IMR-90 (cell line): ENCODE data around the gene DDI2. TPM values are rescaled to one million over a fixed set of nuclear protein-coding genes. Genes with fewer than 3 reads are reported as not detected.

Experiments
- ATAC-seq: fragments of 200-7000 bp; cut with Tn5 transposase; 2 replicates; pipeline ENCODE4 v1.9.1; 2020; ENCODE audit warnings: low read depth, mild to moderate bottlenecking, moderate library complexity
- BruUV-seq: library from RNA; stranded (reverse); fragments of 400-500 nt; replicated peaks from 2 replicates; lab custom pipeline; 2021; lab: Mats Ljungman, UMichigan
- CTCF ChIA-PET: fragments of 300-600 bp; formaldehyde crosslinking; extraction: SDS; loops from one replicate; lab custom pipeline; 2021; ENCODE audit warnings: antibody characterized with exemption; lab: Yijun Ruan, JAX
- POLR2A ChIA-PET: fragments of 300-600 bp; sonication (Branson Sonifier 250); formaldehyde crosslinking; loops from one replicate; lab custom pipeline; 2022; ENCODE audit warnings: antibody characterized with exemption; ENCODE audit not compliant: unreplicated experiment; lab: Charles Lee
- DNase-seq: peaks from one replicate; pipeline ENCODE4 v3.0.0; 2013
- H2AFZ ChIP-seq: replicated peaks from 2 replicates; pipeline ENCODE3; 2013; ENCODE audit warnings: low read length, mild to moderate bottlenecking; ENCODE audit not compliant: poor library complexity
- H2AK5ac ChIP-seq: 2 replicates; pipeline ENCODE4 v1.6.1; 2013; ENCODE audit warnings: low read depth, low read length, inconsistent platforms
- H2AK9ac ChIP-seq: replicated peaks from 2 replicates; pipeline ENCODE3; 2013; ENCODE audit warnings: mild to moderate bottlenecking, low read depth, low read length, moderate library complexity; ENCODE audit not compliant: poor library complexity
- H2BK120ac ChIP-seq: 2 replicates; pipeline ENCODE4 v1.6.1; 2013; ENCODE audit warnings: low read depth, low read length, inconsistent platforms
- H2BK15ac ChIP-seq: 3 replicates; pipeline ENCODE4 v1.6.1; 2013; ENCODE audit warnings: low read depth, low read length, inconsistent platforms
- H2BK20ac ChIP-seq: 2 replicates; pipeline ENCODE4 v1.6.1; 2013; ENCODE audit warnings: low read depth, mild to moderate bottlenecking, inconsistent platforms, low read length, moderate library complexity
- H2BK5ac ChIP-seq: 2 replicates; pipeline ENCODE4 v1.6.1; 2013; ENCODE audit warnings: mild to moderate bottlenecking, low read depth, low read length, inconsistent platforms; ENCODE audit not compliant: poor library complexity, severe bottlenecking
- H3K14ac ChIP-seq: replicated peaks from 2 replicates; pipeline ENCODE4 v1.6.1; 2013; ENCODE audit warnings: low read depth, low read length, inconsistent platforms
- H3K18ac ChIP-seq: 2 replicates; pipeline ENCODE4 v1.6.1; 2013; ENCODE audit warnings: low read depth, low read length, control low read depth
- H3K23ac ChIP-seq: 2 replicates; pipeline ENCODE4 v1.6.1; 2013; ENCODE audit warnings: low read depth, low read length, inconsistent platforms
- H3K27ac ChIP-seq: 2 replicates; pipeline ENCODE4 v1.5.1; 2013; ENCODE audit warnings: mild to moderate bottlenecking, control low read depth, low read length; ENCODE audit not compliant: insufficient read depth
- H3K27me3 ChIP-seq: 2 replicates; pipeline ENCODE4 v1.6.1; 2013; ENCODE audit warnings: low read length; ENCODE audit not compliant: control insufficient read depth, insufficient read depth
- H3K36me3 ChIP-seq: 2 replicates; pipeline ENCODE4 v1.6.1; 2013; ENCODE audit warnings: low read length, mixed read lengths; ENCODE audit not compliant: control insufficient read depth, insufficient read depth
- H3K4ac ChIP-seq: 2 replicates; pipeline ENCODE4 v1.6.1; 2013; ENCODE audit warnings: low read depth, low read length, inconsistent platforms
- H3K4me1 ChIP-seq: 2 replicates; pipeline ENCODE4 v1.6.1; 2013; ENCODE audit warnings: low read length, mixed read lengths; ENCODE audit not compliant: control insufficient read depth, insufficient read depth
- H3K4me2 ChIP-seq: 2 replicates; pipeline ENCODE4 v1.6.1; 2013; ENCODE audit warnings: low read depth, mild to moderate bottlenecking, control low read depth, low read length, moderate library complexity
- H3K4me3 ChIP-seq: 2 replicates; pipeline ENCODE4 v1.5.1; 2013; ENCODE audit warnings: low read depth, mild to moderate bottlenecking, control low read depth, low read length, moderate library complexity; ENCODE audit not compliant: insufficient read depth
- H3K56ac ChIP-seq: 2 replicates; pipeline ENCODE4 v1.6.1; 2013; ENCODE audit warnings: low read length, inconsistent platforms; ENCODE audit not compliant: insufficient read depth; ENCODE audit errors: extremely low read depth
- H3K79me1 ChIP-seq, 2 experiments: 2 replicates each; pipeline ENCODE4 v1.6.1; 2013; ENCODE audit warnings: low read length in 2 of 2, inconsistent platforms in 1 of 2, low read depth in 1 of 2
- H3K9ac ChIP-seq: 2 replicates; pipeline ENCODE4 v1.6.1; 2013; ENCODE audit warnings: low read depth, low read length, control low read depth
- H3K9me1 ChIP-seq: 2 replicates; pipeline ENCODE4 v1.6.1; 2013; ENCODE audit warnings: low read length, inconsistent platforms; ENCODE audit not compliant: insufficient read depth
- H3K9me3 ChIP-seq: 2 replicates; pipeline ENCODE4 v1.6.1; 2013; ENCODE audit warnings: low read length; ENCODE audit not compliant: control insufficient read depth, insufficient read depth
- H4K20me1 ChIP-seq: 2 replicates; pipeline ENCODE4 v1.6.1; 2013; ENCODE audit warnings: low read length, inconsistent platforms; ENCODE audit not compliant: insufficient read depth
- H4K5ac ChIP-seq: 2 replicates; pipeline ENCODE4 v1.6.1; 2013; ENCODE audit warnings: mild to moderate bottlenecking, low read depth, low read length, control low read depth
- H4K8ac ChIP-seq, 2 experiments: 2 replicates each; pipeline ENCODE4 v1.6.1; 2013; ENCODE audit warnings: low read depth in 2 of 2, low read length in 2 of 2, control low read depth in 1 of 2, inconsistent platforms in 1 of 2
- H4K91ac ChIP-seq: 2 replicates; pipeline ENCODE4 v1.6.1; 2013; ENCODE audit warnings: low read depth, low read length, inconsistent platforms; ENCODE audit not compliant: insufficient read depth
- BHLHE40 ChIP-seq: fragments of 150-350 bp; IDR thresholded peaks from 2 replicates; pipeline ENCODE4 v1.6.1; 2016; ENCODE audit warnings: mild to moderate bottlenecking, low read depth, low read length
- CEBPB ChIP-seq: IDR thresholded peaks from 2 replicates; pipeline ENCODE4 v1.6.1; 2012; ENCODE audit warnings: low read depth, low read length, improper control_type of control experiment
- CHD1 ChIP-seq: IDR thresholded peaks from 2 replicates; pipeline ENCODE4 v1.6.1; 2012; ENCODE audit warnings: low read depth, low read length, improper control_type of control experiment
- CTCF ChIP-seq: conservative IDR thresholded peaks from 2 replicates; pipeline ENCODE4 v1.5.1; 2012; ENCODE audit warnings: mild to moderate bottlenecking, low read depth, low read length, improper control_type of control experiment
- ELK1 ChIP-seq: fragments of 150-350 bp; IDR thresholded peaks from 2 replicates; pipeline ENCODE4 v1.6.1; 2016; ENCODE audit warnings: low read depth, mild to moderate bottlenecking, low read length, moderate library complexity, borderline replicate concordance
- FOS ChIP-seq: fragments of 150-350 bp; IDR thresholded peaks from 2 replicates; pipeline ENCODE4 v1.6.1; 2016; ENCODE audit warnings: low read depth, low read length
- MAFK ChIP-seq: IDR thresholded peaks from 2 replicates; pipeline ENCODE4 v1.6.1; 2012; ENCODE audit warnings: low read depth, low read length, improper control_type of control experiment
- MAZ ChIP-seq: IDR thresholded peaks from 2 replicates; pipeline ENCODE4 v1.6.1; 2012; ENCODE audit warnings: low read depth, mild to moderate bottlenecking, low read length, improper control_type of control experiment, moderate library complexity, borderline replicate concordance
- MXI1 ChIP-seq: IDR thresholded peaks from 2 replicates; pipeline ENCODE4 v1.6.1; 2012; ENCODE audit warnings: low read depth, mild to moderate bottlenecking, low read length, moderate library complexity, borderline replicate concordance
- POLR2A ChIP-seq: IDR thresholded peaks from 2 replicates; pipeline ENCODE4 v1.6.1; 2012; ENCODE audit warnings: mild to moderate bottlenecking, low read depth, low read length
- RAD21 ChIP-seq: IDR thresholded peaks from 2 replicates; pipeline ENCODE4 v1.6.1; 2012; ENCODE audit warnings: low read length, improper control_type of control experiment
- RCOR1 ChIP-seq: IDR thresholded peaks from 2 replicates; pipeline ENCODE4 v1.6.1; 2012; ENCODE audit warnings: mild to moderate bottlenecking, low read length, improper control_type of control experiment; ENCODE audit not compliant: insufficient replicate concordance
- RFX5 ChIP-seq: IDR thresholded peaks from 2 replicates; pipeline ENCODE4 v1.8.0; 2012; ENCODE audit warnings: low read depth, mild to moderate bottlenecking, low read length, moderate library complexity
- SMC3 ChIP-seq: fragments of 150-350 bp; IDR thresholded peaks from 2 replicates; pipeline ENCODE4 v1.6.1; 2016; ENCODE audit warnings: low read depth, mild to moderate bottlenecking, antibody characterized with exemption, low read length, moderate library complexity
- USF2 ChIP-seq: fragments of 150-350 bp; IDR thresholded peaks from 2 replicates; pipeline ENCODE4 v1.6.1; 2017; ENCODE audit warnings: mild to moderate bottlenecking, antibody characterized with exemption, low read length, low read depth
- WGBS, 2 experiments: methylation state at CpG; one replicate each; pipeline versions ENCODE4 v1.1.5 to v1.1.7; 2013; ENCODE audit warnings: missing lambda C conversion rate in 2 of 2; ENCODE audit not compliant: insufficient read length in 1 of 2; ENCODE audit errors: extremely low coverage in 2 of 2; 5-methylcytosine and 5-hydroxymethylcytosine counted together
- dilution Hi-C: fragments of 300-500 bp; cut with HindIII; formaldehyde crosslinking; loops from one replicate; pipeline ENCODE4 v1.14.3; 2018; ENCODE audit warnings: low sequenced_read_pairs; ENCODE audit not compliant: unreplicated experiment
- in situ Hi-C: fragments of 300-500 bp; cut with MboI; formaldehyde crosslinking; loops from 3 replicates; pipeline ENCODE4 v1.14.3; 2019; ENCODE audit warnings: low sequenced_read_pairs, inconsistent platforms, mixed read lengths
- intact Hi-C: fragments of 100-400 bp; cut with micrococcal nuclease; formaldehyde crosslinking; loops from 2 replicates; pipeline ENCODE4 v1.10.0; 2022
- polyA plus RNA-seq, 3 experiments: library from polyadenylated mRNA; depleted of rRNA; stranded (reverse); fragments of >200 nt; gene quantifications; 2 replicates each; pipeline ENCODE4 v1.2.3, GENCODE V29; 2012; ENCODE audit warnings: low replicate concordance in 1 of 3
- total RNA-seq: library from RNA; depleted of rRNA; stranded (reverse); fragments of >200 nt; gene quantifications from 2 replicates; pipeline ENCODE4 v1.2.3, GENCODE V29; 2012

DDI2 gene
- total and polyA plus RNA-seq, 2 of the 4 experiments (the other 2 are of a cell fraction): 6.0 to 13.4 TPM

- Histone ChIP-seq H3K9me3 (no peaks in the 10 kb centered on the region), H3K56ac (no peak overlapping the region), H3K27ac (peak overlapping the region; percentile 70), H3K4ac (peak overlapping the region; percentile 7), H2BK120ac (peak overlapping the region; percentile 43), H4K8ac (peak overlapping the region in 1 of 2 experiments; percentile 70; a peak in 2 of 4 replicates), H3K4me1 (peaks cover 15% of the 10 kb centered on the region), H2BK5ac (peak overlapping the region; percentile 66), H3K23ac (no peak overlapping the region), H2BK20ac (peak overlapping the region; percentile 2; the same call in 1 of the 2 replicates), H3K9me1 (peaks cover 17% of the 10 kb centered on the region), H3K4me3 (no peak overlapping the region), H3K79me1 (peaks cover 3 to 19% of the 10 kb centered on the region in 2 experiments; a peak in 2 of 4 replicates), H2AK5ac (peak overlapping the region; percentile 23), H4K20me1 (peaks cover 4% of the 10 kb centered on the region; the same call in 1 of the 2 replicates), H3K27me3 (no peaks in the 10 kb centered on the region), H4K5ac (peak overlapping the region; percentile 52; the same call in 1 of the 2 replicates), H2AK9ac (no peak overlapping the region), H3K18ac (peak overlapping the region; percentile 74), H2BK15ac (peak overlapping the region; percentile 42; the same call in 2 of the 3 replicates), H3K4me2 (no peak overlapping the region), H4K91ac (no peak overlapping the region), H3K14ac (0 out of 2 replicates have a peak overlapping the region, but pooled peaks have one; percentile 1), H2AFZ (peak overlapping the region; percentile 74), H3K9ac (no peak overlapping the region), H3K36me3 (no peaks in the 10 kb centered on the region)
- CTCF ChIA-PET: interaction anchor here (0.7 kb wide), 1 partner anchor 25 kb away, joined by 4 read pairs; no protein-coding TSS in a partner anchor
- intact Hi-C loops: loop anchor here (5.0 kb wide), 1 partner anchor 63 kb away; the partner anchor contains the start of gene DDI2
- dilution Hi-C loops: no loop called here
- DNase-seq: peak; percentile 78
- no TSS peak for BruUV-seq
- in situ Hi-C loops: no loop called here
- TF ChIP-seq MAZ (no peak), RCOR1 (no peak), MXI1 (no peak), ELK1 (no peak), POLR2A (no peak), CEBPB (no peak), RAD21 (no peak), CHD1 (no peak), CTCF (no peak), BHLHE40 (no peak), FOS (no peak), USF2 (no peak), SMC3 (no peak), RFX5 (no peak), MAFK (no peak)
- ATAC-seq: peak; percentile 65
- 94% methylated on average over 8 of the region's 11 CpGs; no CpG with 5 or more reads in 1 of the 2 experiments for WGBS, 2 experiments
- POLR2A ChIA-PET: interaction anchor here (0.6 kb wide), 1 partner anchor 78 kb away, joined by 4 read pairs; no protein-coding TSS in a partner anchor
Measured at GRCh38 chr1:15680131-15680530, 62.9 kb downstream of the DDI2 start.
